Transverse colon (tissue), 4 donors: Measurements from ENCODE around the gene WIPF2. TPM values are rescaled to one million over a fixed set of nuclear protein-coding genes. Genes with fewer than 3 reads are reported as not detected.

Source experiments
- DNase-seq: peaks from one replicate; pipeline ENCODE4 v3.0.0-alpha.2; 2019
- H3K27ac ChIP-seq, 4 donors: fragments of 200-600 bp; sonication (generic); 2 replicates each; pipeline ENCODE4 v1.5.1; 2016 to 2018; ENCODE audit warnings: inconsistent platforms in 4 of 4
- H3K27me3 ChIP-seq: fragments of 200-600 bp; sonication (generic); 2 replicates; pipeline ENCODE4 v1.5.1; 2017; ENCODE audit warnings: inconsistent platforms
- H3K36me3 ChIP-seq, 4 donors: fragments of 200-600 bp; sonication (generic); 2 replicates each; pipeline ENCODE4 v1.5.1; 2017 to 2019; ENCODE audit warnings: inconsistent platforms in 4 of 4
- H3K4me1 ChIP-seq, 4 donors: fragments of 200-600 bp; sonication (generic); 2 replicates each; pipeline ENCODE4 v1.5.1; 2017 to 2020; ENCODE audit warnings: inconsistent platforms in 4 of 4
- H3K4me3 ChIP-seq, 4 donors: fragments of 200-600 bp; sonication (generic); 1 replicate in 1 of 4; 2 replicates in 3 of 4; pipeline versions ENCODE4 v1.5.1 to v1.6.1; 2017 to 2019; ENCODE audit warnings: inconsistent platforms in 4 of 4
- H3K9me3 ChIP-seq, 2 donors: fragments of 200-600 bp; sonication (generic); 2 replicates each; pipeline ENCODE4 v1.5.1; 2017 to 2019; ENCODE audit warnings: inconsistent platforms in 2 of 2
- CTCF ChIP-seq, 5 experiments: fragments of 200-600 bp in 3 of 5; fragments of 450-650 bp in 2 of 5; sonication (generic) in 3 of 5; IDR thresholded peaks; 1 replicate in 2 of 5; 2 replicates in 3 of 5; pipeline ENCODE4 v1.5.1; 2016 to 2017; ENCODE audit warnings: antibody characterized with exemption in 5 of 5, inconsistent platforms in 3 of 5, mild to moderate bottlenecking in 2 of 5, moderate library complexity in 1 of 5
- EP300 ChIP-seq: sonication (generic); formaldehyde crosslinking; IDR thresholded peaks from one replicate; pipeline ENCODE4 v1.6.1; 2017; ENCODE audit warnings: antibody characterized with exemption, low read depth
- POLR2A ChIP-seq: fragments of 450-650 bp; IDR thresholded peaks from one replicate; pipeline ENCODE4 v1.6.1; 2016; ENCODE audit warnings: antibody characterized with exemption, mild to moderate bottlenecking, moderate library complexity
- POLR2AphosphoS5 ChIP-seq, 3 donors: sonication (generic); formaldehyde crosslinking; IDR thresholded peaks; one replicate each; pipeline ENCODE4 v1.6.1; 2016; ENCODE audit warnings: antibody characterized with exemption in 3 of 3
- WGBS, 2 donors: methylation state at CpG; one replicate each; pipeline ENCODE4 v1.1.5; 2018; ENCODE audit warnings: low coverage in 1 of 2; 5-methylcytosine and 5-hydroxymethylcytosine counted together
- in situ Hi-C, 4 donors: fragments of 200-750 bp; cut with MboI; loops; one replicate each; pipeline versions ENCODE4 v1.15.0 to v1.15.1; 2017; ENCODE audit warnings: low sequenced_read_pairs in 3 of 4, low pct_ligation_motif_present in 1 of 4, low pct_unique_long_range_greater_than_20kb in 1 of 4
- intact Hi-C: fragments of 100-400 bp; cut with DNase I; formaldehyde crosslinking; loops from one replicate; pipeline ENCODE4 v1.15.1; 2023; ENCODE audit warnings: low total_unique reads
- total RNA-seq, 4 donors: library from RNA; depleted of rRNA; stranded (reverse); fragments of >200 nt; gene quantifications; one replicate each; pipeline ENCODE4 v1.1.0, GENCODE V29; 2016

The WIPF2 gene
- total RNA-seq, 4 donors from 2014 or later: 20.5 to 29.5 (median 25.3) TPM

- peaks cover 71 to 88% (median 80%) of the 10 kb centered on the region in 4 donors for H3K4me1 ChIP-seq
- whole genome bisulfite sequencing, 2 donors: 0 to 1% methylated on average over 2 to 69 of the region's 70 CpGs
- intact Hi-C loops (no loop called here), in situ Hi-C loops (no loop called here)
- peak in 1 of 5 experiments; percentile 22 for TF ChIP-seq CTCF (IDR thresholded peaks at IDR 0.05)
- peak; percentile 86 to 90 (median 87) for TF ChIP-seq POLR2AphosphoS5 (IDR thresholded peaks at IDR 0.05)
- TF ChIP-seq POLR2A: peak; percentile 69
- no peak for TF ChIP-seq EP300
- H3K36me3 ChIP-seq: no peaks in the 10 kb centered on the region
- peak; percentile 97 for DNase-seq
- peak overlapping the region; percentile 77 to 92 (median 82) for H3K4me3 ChIP-seq
- H3K27ac ChIP-seq: peak overlapping the region; percentile 91 to 96 (median 92)
- no peaks in the 10 kb centered on the region for H3K27me3 ChIP-seq
- no peaks in the 10 kb centered on the region for H3K9me3 ChIP-seq
Measured at GRCh38 chr17:40317880-40318829, 99.1 kb downstream of the WIPF2 start.

GRCh38 chr17:40318830-40319391, 99.8 kb downstream of the WIPF2 start:
- no peak for DNase-seq
- peak in 3 of 5 experiments; percentile 10 to 24 (median 12) for TF ChIP-seq CTCF (IDR thresholded peaks at IDR 0.05)
- no peak for TF ChIP-seq POLR2AphosphoS5 (IDR thresholded peaks at IDR 0.05)
- TF ChIP-seq POLR2A: no peak
- no peak for TF ChIP-seq EP300
- Histone ChIP-seq H3K9me3 (no peaks in the 10 kb centered on the region), H3K4me3 (peak overlapping the region; percentile 77 to 92 (median 82)), H3K4me1 (peaks cover 76 to 93% (median 87%) of the 10 kb centered on the region in 4 donors), H3K36me3 (no peaks in the 10 kb centered on the region), H3K27ac (peak overlapping the region; percentile 91 to 96 (median 92)), H3K27me3 (no peaks in the 10 kb centered on the region)
- 2% methylated on average over 12 of the region's 13 CpGs; no CpG with 5 or more reads in 1 of the 2 donors for WGBS, 2 donors
- intact Hi-C loops (no loop called here), in situ Hi-C loops (no loop called here)

- peaks cover 77 to 93% (median 89%) of the 10 kb centered on the region in 4 donors for H3K4me1 ChIP-seq
- no peaks in the 10 kb centered on the region for H3K27me3 ChIP-seq
- peak overlapping the region in 2 of 4 donors; percentile 15 to 85 for H3K4me3 ChIP-seq
- in situ Hi-C loops (no loop called here), intact Hi-C loops (no loop called here)
- WGBS, 2 donors: 57% methylated on average over 11 of the region's 11 CpGs; no CpG with 5 or more reads in 1 of the 2 donors
- H3K27ac ChIP-seq: peak overlapping the region; percentile 91 to 96 (median 92)
- TF ChIP-seq POLR2AphosphoS5 (IDR thresholded peaks at IDR 0.05): no peak
- no peak for TF ChIP-seq EP300
- no peak for TF ChIP-seq POLR2A
- TF ChIP-seq CTCF (IDR thresholded peaks at IDR 0.05): no peak
- H3K36me3 ChIP-seq: no peaks in the 10 kb centered on the region
- peak; percentile 75 for DNase-seq
- H3K9me3 ChIP-seq: no peaks in the 10 kb centered on the region
Measured at GRCh38 chr17:40319651-40320540, 100.8 kb downstream of the WIPF2 start.
